Heart right ventricle (tissue), 16 donors: ENCODE data around the gene GOLM1. TPM values are rescaled to one million over a fixed set of nuclear protein-coding genes. Genes with fewer than 3 reads are reported as not detected.

Source experiments
- ATAC-seq, 8 donors: fragments of 200-7000 bp; cut with Tn5 transposase; one replicate each; pipeline ENCODE4 v1.9.1; 2020; ENCODE audit warnings: mild to moderate bottlenecking in 8 of 8, moderate library complexity in 8 of 8, moderate number of reproducible peaks in 1 of 8
- DNase-seq, 2 donors: peaks; one replicate each; pipeline ENCODE4 v3.0.0-alpha.2; 2020
- H3K27ac ChIP-seq, 10 donors: fragments of 200-600 bp; sonication (generic) in 2 of 10; one replicate each; pipeline versions ENCODE4 v1.5.0 to v1.8.0; 2020 to 2022; ENCODE audit warnings: mild to moderate bottlenecking in 3 of 10
- H3K27me3 ChIP-seq, 7 donors: fragments of 200-600 bp; one replicate each; pipeline ENCODE4 v1.8.0; 2021 to 2022; ENCODE audit warnings: mild to moderate bottlenecking in 2 of 7
- H3K36me3 ChIP-seq, 9 donors: fragments of 200-600 bp; sonication (generic) in 1 of 9; one replicate each; pipeline versions ENCODE4 v1.5.0 to v1.8.0; 2020 to 2022; ENCODE audit warnings: mild to moderate bottlenecking in 2 of 9
- H3K4me1 ChIP-seq, 9 donors: fragments of 200-600 bp; sonication (generic) in 1 of 9; one replicate each; pipeline versions ENCODE4 v1.5.0 to v1.8.0; 2020 to 2022; ENCODE audit warnings: mild to moderate bottlenecking in 4 of 9
- H3K4me3 ChIP-seq, 10 donors: fragments of 200-600 bp; sonication (generic) in 2 of 10; one replicate each; pipeline versions ENCODE4 v1.5.0 to v1.8.0; 2020 to 2022; ENCODE audit warnings: mild to moderate bottlenecking in 7 of 10, moderate library complexity in 2 of 10
- H3K9me3 ChIP-seq, 11 donors: fragments of 200-600 bp in 10 of 11; sonication (generic) in 2 of 11; one replicate each; pipeline versions ENCODE4 v1.5.0 to v1.8.0; 2013 to 2022; ENCODE audit warnings: mild to moderate bottlenecking in 2 of 11, control low read depth in 1 of 11, moderate library complexity in 1 of 11
- WGBS, 2 donors: extraction: QIAGEN DNeasy Blood & Tissue Kit; methylation state at CpG; one replicate each; pipeline ENCODE4 v1.1.7; 2013; ENCODE audit warnings: inconsistent platforms in 1 of 2; 5-methylcytosine and 5-hydroxymethylcytosine counted together
- intact Hi-C, 10 donors: fragments of 100-400 bp; cut with DNase I; formaldehyde crosslinking; loops; one replicate each; pipeline versions ENCODE4 v1.11.1 to v1.14.2; 2022
- polyA plus RNA-seq, 2 donors: library from polyadenylated mRNA; stranded (reverse); fragments of 200-250 nt; gene quantifications; one replicate each; pipeline ENCODE4 v1.2.3, GENCODE V29; 2013
- total RNA-seq, 10 donors: library from RNA; stranded (reverse); fragmentation: NEBNext Ultra II Directional in 3 of 10; extraction: Animal tissue kit (Norgen Biotek cat#: 25700) in 3 of 10; gene quantifications; one replicate each; pipeline versions ENCODE4 v1.2.1 to v1.2.4, GENCODE V29; 2021 to 2023
- TF ChIP-seq, protein P1 (sequence below), 9 donors: fragments of 200-600 bp; sonication (generic) in 2 of 9; IDR thresholded peaks; one replicate each; pipeline versions ENCODE4 v1.5.0 to v1.8.0; 2021 to 2022; ENCODE audit warnings: antibody characterized with exemption in 9 of 9, mild to moderate bottlenecking in 5 of 9, moderate library complexity in 1 of 9
- donor health status: Arrhythmogenic right ventricular cardiomyopathy.
- donor health status: ischemic (EF 13 %, LVEDD 7.1; RV severe dilation, severe dysfunction).
- donor health status: healthy with polysubstance abuse.
- donor health status: DM: no; HTN: yes; CAD: no.
- donor health status: DM: no; HTN: no; CAD: no.
- donor health status: ischemic (EF 25% LVEDD 6.9; RV normal size, moderate dysfunction).
- donor health status: ischemic (EF 25% LVEDD 5.7; RV mildly dilated, moderate dysfunction).
- donor health status: healthy.
- donor health status: DM: yes; HTN: yes; CAD: no.
- donor health status: Ischemic cardiomyopathy.
- donor health status: ischemic (EF 35%, LVEDD 5.7; RV mildly dilated, moderate dysfunction).
- donor health status: nonischemic (EF 11% LVEDD 7.7; RV severe dilation, severe dysfunction).
- donor health status: DM: yes; HTN: yes; CAD: no.
- donor health status: PGD.
- donor health status: ischemic (EF 29% LVEDD 5.4; RV normal size, mild dysfunction).
- donor health status: nonischemic (EF 23%, LVEDD 6.1; RV moderate dilation, normal function).

Gene GOLM1
- total and polyA plus RNA-seq, 12 donors: 2.3 to 15.0 (median 4.1) TPM

- H3K9me3 ChIP-seq: no peaks in the 10 kb centered on the region
- intact Hi-C loops: no loop called here
- H3K27ac ChIP-seq: no peak overlapping the region
- 69 to 75% methylated on average over 5 of the region's 5 CpGs for WGBS, 2 donors
- no peaks in the 10 kb centered on the region for H3K4me1 ChIP-seq
- no peaks in the 10 kb centered on the region for H3K36me3 ChIP-seq
- ATAC-seq (no peak), DNase-seq (no peak)
- no peaks in the 10 kb centered on the region for H3K27me3 ChIP-seq
- H3K4me3 ChIP-seq: no peak overlapping the region
- TF ChIP-seq, protein P1, sequence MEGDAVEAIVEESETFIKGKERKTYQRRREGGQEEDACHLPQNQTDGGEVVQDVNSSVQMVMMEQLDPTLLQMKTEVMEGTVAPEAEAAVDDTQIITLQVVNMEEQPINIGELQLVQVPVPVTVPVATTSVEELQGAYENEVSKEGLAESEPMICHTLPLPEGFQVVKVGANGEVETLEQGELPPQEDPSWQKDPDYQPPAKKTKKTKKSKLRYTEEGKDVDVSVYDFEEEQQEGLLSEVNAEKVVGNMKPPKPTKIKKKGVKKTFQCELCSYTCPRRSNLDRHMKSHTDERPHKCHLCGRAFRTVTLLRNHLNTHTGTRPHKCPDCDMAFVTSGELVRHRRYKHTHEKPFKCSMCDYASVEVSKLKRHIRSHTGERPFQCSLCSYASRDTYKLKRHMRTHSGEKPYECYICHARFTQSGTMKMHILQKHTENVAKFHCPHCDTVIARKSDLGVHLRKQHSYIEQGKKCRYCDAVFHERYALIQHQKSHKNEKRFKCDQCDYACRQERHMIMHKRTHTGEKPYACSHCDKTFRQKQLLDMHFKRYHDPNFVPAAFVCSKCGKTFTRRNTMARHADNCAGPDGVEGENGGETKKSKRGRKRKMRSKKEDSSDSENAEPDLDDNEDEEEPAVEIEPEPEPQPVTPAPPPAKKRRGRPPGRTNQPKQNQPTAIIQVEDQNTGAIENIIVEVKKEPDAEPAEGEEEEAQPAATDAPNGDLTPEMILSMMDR (IDR thresholded peaks at IDR 0.05): no peak
Observed at GRCh38 chr9:86135371-86135770, 36.0 kb upstream of the GOLM1 start.

GRCh38 chr9:86134361-86134760 is 35.0 kb upstream of the GOLM1 start:
- DNase-seq (no peak), ATAC-seq (no peak)
- no peaks in the 10 kb centered on the region for H3K9me3 ChIP-seq
- 85 to 92% methylated on average over 4 of the region's 4 CpGs for WGBS, 2 donors
- no peaks in the 10 kb centered on the region for H3K4me1 ChIP-seq
- no peaks in the 10 kb centered on the region for H3K36me3 ChIP-seq
- TF ChIP-seq, protein P1 (IDR thresholded peaks at IDR 0.05): no peak
- intact Hi-C loops: no loop called here
- H3K4me3 ChIP-seq: no peak overlapping the region
- no peaks in the 10 kb centered on the region for H3K27me3 ChIP-seq
- no peak overlapping the region for H3K27ac ChIP-seq

DNA sequence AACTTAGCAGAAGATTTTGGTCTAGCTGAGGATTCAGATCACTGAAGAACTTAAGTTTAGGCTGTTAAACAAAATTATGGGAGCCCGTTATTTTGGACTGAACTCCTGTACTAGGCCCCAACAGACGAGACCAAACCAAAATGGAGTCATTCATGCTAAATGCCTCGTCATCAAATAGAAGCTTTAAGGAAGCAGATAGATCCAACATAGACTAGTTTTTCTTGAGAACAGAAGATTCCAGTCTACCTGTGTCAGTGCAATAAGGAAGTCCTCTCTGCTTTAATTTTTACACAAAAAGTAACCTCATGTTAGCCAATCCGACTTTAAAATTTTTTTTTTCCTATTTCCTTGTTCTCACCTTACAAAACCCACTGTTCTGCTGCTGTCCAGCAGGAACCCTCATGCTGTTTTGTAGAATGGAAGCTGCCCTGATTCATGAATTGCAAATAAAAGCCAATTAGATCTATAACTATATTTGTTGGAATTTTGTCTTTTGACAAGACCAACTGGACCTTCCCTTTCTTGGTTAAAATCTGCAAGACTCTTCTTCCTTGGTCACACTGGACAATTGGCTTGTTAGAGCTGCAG is 29.0 kb upstream of the GOLM1 start:
- 91 to 94% methylated on average over 4 of the region's 4 CpGs for WGBS, 2 donors
- H3K27me3 ChIP-seq: no peaks in the 10 kb centered on the region
- TF ChIP-seq, protein P1 (IDR thresholded peaks at IDR 0.05): no peak

DNA sequence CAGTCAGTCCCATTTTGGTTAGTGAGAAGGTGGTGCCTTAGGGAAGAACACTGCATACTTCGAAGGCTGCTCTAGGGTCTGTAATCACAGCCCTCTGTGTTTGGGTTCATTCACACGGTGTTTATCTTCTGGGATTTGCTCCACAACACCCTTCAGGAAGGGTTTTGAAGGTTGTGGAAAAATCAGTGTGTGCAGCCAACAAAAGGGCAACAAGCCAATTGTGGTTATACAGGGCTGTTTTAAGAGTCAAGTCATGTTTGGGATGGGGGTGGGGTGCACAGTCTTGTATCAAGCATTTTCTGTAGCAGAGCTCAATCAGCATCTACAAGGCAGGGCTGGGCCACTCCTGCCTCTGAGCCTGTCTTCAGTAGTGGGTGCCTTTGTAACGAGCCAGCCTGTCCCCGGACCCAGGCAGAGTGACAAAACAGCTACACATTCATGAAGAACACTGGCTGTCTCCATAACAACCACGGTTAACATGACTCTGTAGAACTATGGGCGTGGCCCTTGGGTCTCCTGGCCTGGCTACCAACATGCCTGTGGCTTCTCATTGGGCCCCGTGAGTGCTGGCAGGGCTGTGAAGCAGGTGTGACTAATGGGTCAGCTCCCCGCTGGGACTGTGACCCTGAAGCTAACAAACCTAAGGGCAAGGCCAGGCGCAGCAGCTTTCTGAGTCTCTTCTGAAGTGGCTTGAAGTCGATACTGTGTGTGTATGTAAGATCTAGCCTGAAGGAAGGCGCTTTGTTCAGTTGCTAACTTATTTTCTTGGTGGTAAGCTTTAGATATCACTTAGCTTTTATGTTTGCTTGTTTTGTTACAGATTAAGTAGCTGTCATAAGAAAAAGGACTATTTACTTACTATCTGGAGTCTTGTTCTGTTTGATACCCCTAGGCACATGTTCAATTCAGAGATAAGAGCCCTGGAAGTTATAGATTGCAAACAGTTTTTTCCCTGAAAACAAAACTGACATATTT is 27.9 kb upstream of the GOLM1 start:
- no peaks in the 10 kb centered on the region for H3K9me3 ChIP-seq
- H3K27me3 ChIP-seq: no peaks in the 10 kb centered on the region
- TF ChIP-seq, protein P1 (IDR thresholded peaks at IDR 0.05): no peak
- peak; percentile 20 to 81 (median 60) for ATAC-seq
- H3K4me3 ChIP-seq: no peak overlapping the region
- no peaks in the 10 kb centered on the region for H3K36me3 ChIP-seq
- H3K27ac ChIP-seq: peak overlapping the region in 1 of 10 donors; percentile 19
- peaks cover 0 to 12% (median 0%) of the 10 kb centered on the region in 9 donors for H3K4me1 ChIP-seq
- 43 to 47% methylated on average over 11 of the region's 11 CpGs for WGBS, 2 donors
- intact Hi-C loops: no loop called here
- DNase-seq: peak; percentile 17 to 23

More for the DNA sequence above, 29.0 kb upstream of the GOLM1 start:
- no peak for DNase-seq
- Histone ChIP-seq H3K9me3 (no peaks in the 10 kb centered on the region), H3K36me3 (no peaks in the 10 kb centered on the region), H3K27ac (no peak overlapping the region), H3K4me1 (peaks cover 0 to 12% (median 0%) of the 10 kb centered on the region in 9 donors), H3K4me3 (no peak overlapping the region)
- no peak for ATAC-seq
- intact Hi-C loops: no loop called here
